Measurements from ENCODE around the gene ZFHX3.

ZFHX3 gene

DNA sequence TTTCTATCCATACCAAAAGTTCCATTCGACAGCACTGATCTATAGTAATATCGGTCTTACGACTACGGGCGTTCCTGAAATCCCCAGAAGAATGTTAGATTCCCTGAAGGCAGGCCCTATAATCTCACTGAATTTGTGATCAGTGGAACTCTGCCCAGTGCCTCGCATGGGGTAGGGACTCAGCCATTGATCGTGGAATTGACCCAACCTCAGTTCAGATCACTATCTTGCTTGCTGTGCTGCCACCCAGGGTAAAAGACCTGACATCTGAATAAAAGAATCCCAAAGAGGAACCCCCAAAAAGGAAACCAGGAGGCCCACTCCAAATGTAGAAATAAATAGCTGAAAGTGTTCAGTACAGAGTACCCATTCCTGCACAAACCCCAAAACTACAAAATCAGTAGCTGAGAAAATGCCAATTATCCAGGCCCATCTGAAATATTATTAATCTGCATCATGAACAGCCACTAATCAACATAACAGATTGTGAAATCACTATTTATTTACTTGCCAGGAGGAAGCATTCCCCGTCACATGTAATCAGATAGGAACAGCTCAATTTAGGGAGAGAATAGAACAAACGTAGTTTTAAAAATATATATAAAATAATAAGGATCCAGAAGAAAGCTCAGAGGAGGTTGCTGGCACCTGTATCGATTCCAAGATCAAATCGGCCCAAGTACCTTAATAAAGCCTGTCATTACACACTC, 221.9 kb downstream of the ZFHX3 start:
- no peak for DNase-seq (ENCODE audit: low read depth in 2 of 2)

DNA sequence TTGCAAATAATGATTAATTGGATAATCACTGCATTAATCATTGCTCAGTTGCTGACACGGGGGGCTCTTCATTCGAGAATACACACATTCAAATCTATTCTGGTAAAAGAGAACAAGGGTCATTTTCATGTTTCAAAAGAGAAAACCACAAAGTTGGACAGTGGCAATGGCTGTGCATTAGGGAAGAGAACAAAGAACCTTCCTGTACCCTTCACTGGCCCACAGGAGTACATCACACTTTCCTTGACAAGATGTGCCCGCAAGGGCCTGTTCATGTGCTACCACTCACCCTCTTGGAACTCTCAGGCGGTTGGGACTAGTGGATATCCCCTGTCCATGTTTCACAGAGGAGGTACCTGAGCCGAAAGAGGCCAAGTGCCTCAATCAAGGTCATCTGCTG, 223.2 kb downstream of the ZFHX3 start:
- no peak for DNase-seq (ENCODE audit: low read depth in 2 of 2)

- no peak for DNase-seq (ENCODE audit: low read depth in 2 of 2)
Measured at GRCh38 chr16:72824027-72824426, 223.9 kb downstream of the ZFHX3 start.

DNA sequence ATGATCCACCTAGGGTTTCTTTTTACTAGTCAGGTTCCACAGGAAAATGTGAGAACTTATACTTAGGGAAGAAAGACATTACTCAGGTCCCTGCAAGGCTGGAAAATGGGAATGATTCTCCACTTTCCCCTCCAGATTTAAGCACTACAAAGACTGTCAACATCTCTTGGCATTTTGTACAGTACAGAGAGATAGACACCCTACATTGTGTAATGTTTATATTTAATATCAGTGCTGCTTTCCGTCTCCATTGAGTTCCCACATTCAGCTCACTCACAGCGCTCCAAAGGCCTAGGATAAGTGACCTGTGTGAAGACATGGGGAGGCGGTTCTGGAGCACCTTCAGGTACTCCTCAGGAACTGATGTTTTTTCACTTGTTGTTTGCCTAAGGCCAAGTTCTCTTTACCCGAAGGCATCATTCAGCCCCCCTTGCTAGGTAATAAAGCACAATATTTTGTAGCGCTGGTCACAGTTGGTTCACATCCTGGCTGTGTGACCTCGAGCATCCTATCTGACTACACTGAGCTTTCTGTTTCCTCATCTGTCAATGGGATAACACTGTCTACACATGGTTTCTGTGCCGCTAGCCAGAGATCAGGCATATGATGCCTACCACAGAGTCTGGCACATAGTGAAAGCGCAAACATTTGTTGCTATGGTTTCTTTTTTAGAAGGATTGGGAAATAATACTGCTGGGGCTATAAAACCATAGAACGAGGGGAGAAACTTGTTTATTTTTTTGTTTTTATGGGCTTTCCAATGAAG, 226.6 kb downstream of the ZFHX3 start:
- DNase-seq (ENCODE audit: low read depth in 2 of 2), result no peak

DNA sequence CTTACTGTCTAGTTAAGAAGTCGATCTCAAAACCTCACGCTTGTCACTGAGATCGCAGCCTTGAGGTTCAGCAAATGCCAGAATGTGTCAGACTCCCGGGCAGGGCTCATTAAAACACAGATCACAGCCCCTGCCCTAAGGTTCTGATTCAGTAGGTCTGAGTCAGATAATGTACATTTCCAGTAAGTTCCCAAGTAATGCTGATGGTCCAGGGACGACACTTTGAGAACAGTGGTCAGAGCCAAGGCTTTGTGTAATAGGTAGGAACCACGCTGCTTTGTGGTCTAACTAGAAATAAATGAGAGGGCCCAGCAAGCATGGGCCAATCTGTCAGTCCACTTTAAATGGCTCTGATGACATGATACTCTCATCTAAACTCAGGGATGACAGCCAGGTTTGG, 228.6 kb downstream of the ZFHX3 start:
- DNase-seq (ENCODE audit: low read depth in 2 of 2), result no peak

DNA sequence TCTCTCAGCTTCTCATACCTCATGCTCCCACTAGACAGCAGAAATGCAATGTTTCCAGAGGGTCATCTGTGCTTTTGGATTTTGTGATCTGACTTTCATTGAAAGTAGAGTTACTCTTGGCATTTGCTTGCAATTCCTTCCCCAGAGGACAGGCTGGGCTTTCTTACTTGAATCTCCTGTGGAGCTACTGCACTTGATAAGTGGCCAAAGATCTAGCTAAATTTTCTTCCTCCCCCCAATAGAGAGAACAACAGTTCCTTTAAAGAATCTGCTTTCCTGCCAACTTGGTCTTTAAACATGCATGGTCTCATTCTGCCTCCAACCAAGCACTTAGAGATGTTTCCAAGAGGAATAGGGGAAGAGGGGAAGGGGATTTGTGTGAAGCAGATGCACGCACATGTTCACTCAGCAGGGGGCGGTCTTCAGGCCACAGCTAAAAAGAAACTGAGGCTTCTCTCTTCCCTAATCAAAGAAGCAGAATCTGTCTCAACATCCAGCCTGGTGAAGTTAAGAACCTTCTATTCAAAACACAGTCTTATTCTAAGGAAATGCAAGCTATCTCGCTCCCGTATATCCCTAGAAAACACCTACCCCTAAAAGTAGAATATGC, 229.6 kb downstream of the ZFHX3 start:
- no peak for DNase-seq (ENCODE audit: low read depth in 2 of 2)

DNA sequence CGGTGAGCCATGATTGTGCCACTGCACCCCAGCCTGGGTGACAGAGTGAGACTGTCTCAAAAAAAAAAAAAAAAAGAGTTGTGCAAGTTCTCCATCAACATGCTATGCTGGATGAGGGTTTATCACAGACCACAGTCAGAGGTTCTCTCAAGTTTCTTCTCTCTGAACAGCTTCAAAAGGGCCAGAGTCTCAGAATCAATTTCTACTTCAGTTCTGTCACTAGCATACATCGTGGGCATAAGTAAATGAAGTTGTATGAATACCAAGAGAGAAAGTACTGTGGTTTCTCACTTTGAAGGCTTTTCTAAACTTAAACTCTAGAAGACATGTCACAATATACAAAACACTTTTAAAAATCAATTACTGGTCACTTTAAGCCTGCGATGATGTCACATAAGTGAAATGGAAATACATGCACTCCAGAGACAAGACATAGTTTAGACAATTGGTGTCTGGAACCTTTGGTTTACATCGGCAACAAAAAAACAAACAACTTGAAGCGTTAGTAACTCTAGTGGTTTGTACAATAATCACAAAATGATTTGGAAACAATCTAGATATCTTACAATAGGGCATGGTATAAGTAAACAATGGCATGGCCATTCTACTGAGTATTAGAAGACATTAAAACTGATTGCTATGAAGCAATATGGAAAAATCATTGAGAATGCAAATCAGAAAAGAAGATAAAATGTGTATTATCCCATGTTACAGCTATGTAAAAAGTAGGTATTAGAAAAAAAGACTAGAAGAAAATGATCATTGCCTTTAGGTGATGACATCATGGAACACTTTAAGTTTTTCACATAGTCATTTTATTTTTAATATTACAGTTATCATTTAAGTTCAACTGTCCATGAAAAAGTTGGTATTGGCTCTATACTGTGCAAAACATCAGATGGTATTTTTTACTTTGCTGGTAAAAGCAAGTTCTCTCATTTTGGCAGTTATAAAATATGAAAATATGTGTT, 232.3 kb downstream of the ZFHX3 start:
- DNase-seq (ENCODE audit: low read depth in 2 of 2), result no peak

GRCh38 chr16:72814226-72814625, 233.7 kb downstream of the ZFHX3 start:
- no peak for DNase-seq (ENCODE audit: low read depth in 2 of 2)

DNA sequence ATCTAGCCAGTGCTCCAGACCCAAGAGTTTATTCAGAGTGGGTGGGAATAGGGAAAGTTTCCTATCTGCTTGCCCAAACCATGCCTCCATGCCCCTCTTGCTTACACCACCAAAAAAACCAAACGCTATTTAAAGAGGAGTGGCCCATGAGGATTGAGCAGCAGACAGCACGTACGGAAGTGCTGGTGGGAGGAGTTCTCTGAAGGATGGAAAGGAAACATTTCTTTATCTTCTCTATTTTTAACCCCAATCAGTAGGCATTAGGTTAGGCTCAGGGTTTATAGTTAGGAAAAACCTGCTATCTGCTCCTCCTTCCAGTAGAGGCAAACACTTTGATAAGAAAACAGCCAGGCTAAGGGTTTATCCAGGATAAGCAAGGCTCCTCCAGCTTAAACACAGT, 235.3 kb downstream of the ZFHX3 start:
- no peak for DNase-seq (ENCODE audit: low read depth in 2 of 2)

GRCh38 chr16:72811876-72812275, 236.1 kb downstream of the ZFHX3 start:
- DNase-seq (ENCODE audit: low read depth in 2 of 2), result no peak

GRCh38 chr16:72811188-72811720, 236.7 kb downstream of the ZFHX3 start:
- no peak for DNase-seq (ENCODE audit: low read depth in 2 of 2)

- DNase-seq (ENCODE audit: low read depth in 2 of 2), result no peak
Measured at GRCh38 chr16:72810480-72810879, 237.4 kb downstream of the ZFHX3 start.

DNA sequence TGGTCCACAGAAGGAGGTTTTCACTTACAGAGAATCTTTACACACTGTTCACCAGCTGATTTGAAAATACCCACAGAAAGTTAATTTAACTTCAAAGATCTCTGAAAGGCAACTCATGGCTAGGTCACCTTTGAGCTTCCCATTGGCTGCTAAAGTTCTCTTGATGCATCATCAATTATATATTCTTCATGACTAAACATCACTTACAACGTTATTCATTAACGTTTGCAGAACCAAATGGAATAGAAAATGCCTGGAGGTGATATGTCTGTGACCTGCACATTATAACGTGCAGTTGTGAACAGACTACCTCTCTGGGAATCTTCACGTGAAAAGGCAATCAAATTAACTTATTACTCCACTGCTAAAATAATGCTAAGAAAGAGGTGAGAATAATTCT, 238.5 kb downstream of the ZFHX3 start:
- DNase-seq (ENCODE audit: low read depth in 2 of 2), result no peak

DNA sequence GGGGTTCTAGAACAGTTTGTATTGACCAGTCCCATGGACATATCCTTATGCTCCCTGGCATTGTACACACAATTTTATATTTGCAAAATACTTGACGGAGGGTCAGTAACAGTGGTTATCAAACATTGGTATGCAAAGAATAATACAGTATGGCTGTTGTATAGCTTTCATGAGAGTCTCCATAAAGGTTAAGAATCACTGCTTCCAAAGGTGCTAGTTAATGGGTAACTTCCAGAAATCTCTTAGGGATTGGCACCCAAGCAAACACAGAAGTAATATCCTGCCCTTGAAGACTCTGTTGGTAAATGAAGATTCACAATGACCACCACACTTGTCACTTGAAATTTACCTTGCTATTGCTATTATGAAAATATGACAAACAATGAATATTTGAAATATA, 239.2 kb downstream of the ZFHX3 start:
- DNase-seq (ENCODE audit: low read depth in 2 of 2), result no peak

- DNase-seq (ENCODE audit: low read depth in 2 of 2), result no peak
Measured at GRCh38 chr16:72807245-72807644, 240.7 kb downstream of the ZFHX3 start.

DNA sequence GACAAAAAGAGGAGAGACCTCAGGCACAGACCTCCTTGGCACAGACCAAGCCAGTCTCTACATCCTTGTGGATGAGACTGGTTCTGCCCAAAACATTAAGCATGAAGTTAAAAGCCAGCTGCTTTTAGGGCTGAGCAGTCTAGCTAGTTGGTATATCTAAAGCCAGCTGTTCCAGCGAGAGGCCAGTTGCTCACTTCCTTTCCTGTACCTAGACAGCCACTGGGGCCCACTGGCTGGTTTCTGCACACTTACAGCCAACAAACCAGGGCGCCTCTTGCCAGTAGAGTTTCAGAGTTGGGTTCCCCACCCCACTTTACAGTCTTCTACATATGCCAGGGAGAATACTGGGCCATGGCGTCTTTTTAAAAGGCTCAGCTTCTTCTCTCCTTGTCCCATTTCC, 242.4 kb downstream of the ZFHX3 start:
- DNase-seq (ENCODE audit: low read depth in 2 of 2), result no peak

GRCh38 chr16:72800524-72801161, 247.3 kb downstream of the ZFHX3 start:
- DNase-seq (ENCODE audit: low read depth in 2 of 2), result no peak

DNA sequence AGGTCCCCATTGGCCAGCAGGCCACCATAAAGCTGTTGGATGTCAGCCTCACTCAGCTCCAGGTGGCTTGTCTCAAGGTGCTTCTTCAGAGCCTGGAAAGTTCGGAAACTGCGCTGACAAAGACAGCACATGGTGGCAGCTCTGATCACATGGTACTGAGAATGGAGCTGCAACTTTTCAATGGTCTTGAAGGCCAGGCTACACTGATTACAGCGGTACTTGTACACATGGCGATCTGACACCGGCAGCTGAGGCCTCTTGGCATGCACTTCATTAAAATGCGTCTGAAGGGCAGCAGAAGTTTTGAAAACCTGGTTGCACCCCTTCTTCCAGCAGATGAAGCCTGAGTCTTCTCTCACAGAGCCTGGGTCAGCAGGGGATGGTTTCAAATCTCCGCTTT, 249.7 kb downstream of the ZFHX3 start:
- no peak for DNase-seq (ENCODE audit: low read depth in 2 of 2)

GRCh38 chr16:72797621-72798020, 250.3 kb downstream of the ZFHX3 start:
- no peak for DNase-seq (ENCODE audit: low read depth in 2 of 2)

- DNase-seq (ENCODE audit: low read depth in 2 of 2), result no peak
Measured at GRCh38 chr16:72796222-72796621, 251.7 kb downstream of the ZFHX3 start.

DNA sequence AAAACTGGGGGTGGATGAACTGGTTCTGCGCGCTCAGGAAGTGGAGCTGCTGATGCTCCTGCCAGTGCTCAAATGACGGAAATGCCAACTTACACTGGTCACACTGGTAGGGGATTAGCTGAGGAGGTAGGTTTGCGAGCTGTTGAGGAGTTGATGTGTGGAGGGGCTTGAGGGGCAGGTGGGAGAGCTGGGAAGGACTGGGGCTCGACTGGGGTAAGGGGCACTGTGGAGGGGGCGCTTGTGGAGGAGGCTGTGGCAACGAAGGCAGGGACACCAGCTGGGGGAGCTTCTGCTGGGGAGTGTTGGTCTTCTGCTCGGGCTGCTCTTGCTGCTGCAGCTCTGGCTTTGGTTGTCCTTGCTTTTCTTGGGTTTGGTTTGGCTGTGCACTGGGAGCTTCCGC, 252.9 kb downstream of the ZFHX3 start:
- DNase-seq (ENCODE audit: low read depth in 2 of 2), result no peak

All from stimulated activated CD8-positive, alpha-beta memory T cell treated with anti-CD3 and anti-CD28 coated beads, Interleukin-7, amount 100 ng/mL, for 1 hour (primary cell).